Activated CD8-positive, alpha-beta memory T cell treated with anti-CD3 and anti-CD28 coated beads, Interleukin-2, amount 10 ng/mL, durations not matched to agents 7 days and 5 days (primary cell): ENCODE measurements around the gene ACOX1. TPM values are rescaled to one million over a fixed set of nuclear protein-coding genes. Genes with fewer than 3 reads are reported as not detected.

Experiments
- ATAC-seq: fragments of 150-1000 bp; cut with Tn5 transposase; one replicate; pipeline ENCODE4 v1.10.0; 2021; ENCODE audit warnings: moderate library complexity
- CTCF ChIA-PET: fragments of 350-600 bp; sonication (Branson Sonifier 250); formaldehyde crosslinking; loops from one replicate; lab custom pipeline; 2021; ENCODE audit warnings: antibody characterized with exemption; lab: Charles Lee
- DNase-seq: peaks from one replicate; pipeline ENCODE4 v3.0.0-alpha.2; 2020
- H3K27ac Mint-ChIP-seq: one replicate; pipeline ENCODE4 v1.8.0; 2021; ENCODE audit warnings: mild to moderate bottlenecking, mixed read lengths
- H3K27me3 Mint-ChIP-seq: one replicate; pipeline ENCODE4 v1.8.0; 2021; ENCODE audit warnings: mixed read lengths
- H3K36me3 Mint-ChIP-seq: one replicate; pipeline ENCODE4 v1.8.0; 2021; ENCODE audit warnings: mild to moderate bottlenecking, mixed read lengths
- H3K4me1 Mint-ChIP-seq: one replicate; pipeline ENCODE4 v1.8.0; 2021; ENCODE audit warnings: mixed read lengths
- H3K4me3 Mint-ChIP-seq: one replicate; pipeline ENCODE4 v1.8.0; 2021; ENCODE audit warnings: mild to moderate bottlenecking, moderate library complexity, mixed read lengths
- H3K9me3 Mint-ChIP-seq: one replicate; pipeline ENCODE4 v1.8.0; 2022; ENCODE audit warnings: low read depth, mixed read lengths
- total RNA-seq, 2 experiments: library from RNA; stranded (reverse); gene quantifications; one replicate each; pipeline ENCODE4 v1.2.3, GENCODE V29; 2021

ACOX1 gene
- total RNA-seq, 2 experiments from 2014 or later: 28.8 to 33.8 TPM

- no peak overlapping the region for H3K4me3 Mint-ChIP-seq
- no peaks in the 10 kb centered on the region for H3K27me3 Mint-ChIP-seq
- CTCF ChIA-PET: interaction anchor here (1.0 to 9.9 kb wide), 5 partner anchors 10 to 91 kb away, joined by 3 to 135 read pairs (median 6); partner anchors contain the start of gene CDK3
- no peaks in the 10 kb centered on the region for H3K36me3 Mint-ChIP-seq
- peaks cover 6% of the 10 kb centered on the region for H3K4me1 Mint-ChIP-seq
- no peak for DNase-seq
- ATAC-seq: no peak
- H3K27ac Mint-ChIP-seq: no peak overlapping the region
- no peaks in the 10 kb centered on the region for H3K9me3 Mint-ChIP-seq
Observed at GRCh38 chr17:76017481-76018339, 38.7 kb upstream of the ACOX1 start.

GRCh38 chr17:76014925-76015261 is 35.9 kb upstream of the ACOX1 start:
- Mint-ChIP-seq H3K36me3 (no peaks in the 10 kb centered on the region), H3K27ac (no peak overlapping the region), H3K9me3 (no peaks in the 10 kb centered on the region), H3K27me3 (no peaks in the 10 kb centered on the region), H3K4me3 (no peak overlapping the region), H3K4me1 (peaks cover 6% of the 10 kb centered on the region)
- ATAC-seq: no peak
- CTCF ChIA-PET: interaction anchor here (0.7 to 9.9 kb wide), 56 partner anchors 14 to 383 kb away, joined by 3 to 135 read pairs (median 5); partner anchors contain the start of genes CDK3, EXOC7, FOXJ1 and PRPSAP1
- no peak for DNase-seq

GRCh38 chr17:76014100-76014924 is 35.3 kb upstream of the ACOX1 start:
- peaks cover 4% of the 10 kb centered on the region for H3K4me1 Mint-ChIP-seq
- H3K9me3 Mint-ChIP-seq: no peaks in the 10 kb centered on the region
- DNase-seq: peak; percentile 85
- peak; percentile 98 for ATAC-seq
- H3K36me3 Mint-ChIP-seq: no peaks in the 10 kb centered on the region
- no peaks in the 10 kb centered on the region for H3K27me3 Mint-ChIP-seq
- H3K4me3 Mint-ChIP-seq: no peak overlapping the region
- CTCF ChIA-PET: interaction anchor here (0.6 to 9.9 kb wide), 79 partner anchors 14 to 598 kb away, joined by 3 to 135 read pairs (median 5); partner anchors contain the start of genes CDK3, EXOC7, FOXJ1 and PRPSAP1
- no peak overlapping the region for H3K27ac Mint-ChIP-seq

DNA sequence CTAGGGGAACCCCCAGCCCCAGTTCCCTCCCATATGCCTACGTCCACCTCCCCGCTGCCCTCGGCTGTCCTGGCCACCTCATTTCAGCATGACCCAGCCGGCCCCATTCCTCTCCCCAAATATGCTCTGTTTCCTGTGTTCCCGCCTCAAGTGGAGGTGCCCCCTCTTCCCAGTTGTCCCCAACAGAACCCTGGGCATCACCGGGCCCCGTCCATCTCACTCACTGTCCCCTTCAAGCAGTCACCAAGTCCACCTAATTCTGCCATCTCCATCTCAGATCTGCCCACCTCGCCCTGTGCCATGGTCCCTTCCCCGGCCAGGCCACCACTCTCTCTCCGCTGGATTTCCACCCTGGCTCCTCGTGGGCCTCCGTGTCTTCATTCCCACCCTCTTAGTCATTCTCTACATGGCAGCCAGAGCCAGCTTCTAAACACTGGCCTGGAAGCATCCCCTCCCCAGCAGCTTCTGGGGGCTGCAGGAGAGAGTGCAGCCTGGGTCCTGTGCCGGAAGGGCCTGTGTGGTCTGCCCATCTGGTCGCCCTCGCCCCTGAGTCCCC is 34.5 kb upstream of the ACOX1 start:
- ATAC-seq (no peak), DNase-seq (no peak)
- H3K27me3 Mint-ChIP-seq: no peaks in the 10 kb centered on the region
- H3K36me3 Mint-ChIP-seq: no peaks in the 10 kb centered on the region
- no peaks in the 10 kb centered on the region for H3K9me3 Mint-ChIP-seq
- H3K4me1 Mint-ChIP-seq: peaks cover 4% of the 10 kb centered on the region
- H3K27ac Mint-ChIP-seq: no peak overlapping the region
- H3K4me3 Mint-ChIP-seq: no peak overlapping the region
- CTCF ChIA-PET: interaction anchor here (0.6 to 9.9 kb wide), 58 partner anchors 13 to 599 kb away, joined by 3 to 135 read pairs (median 5); partner anchors contain the start of genes CDK3, EXOC7, FOXJ1 and PRPSAP1

- ATAC-seq (no peak), DNase-seq (no peak)
- Mint-ChIP-seq H3K9me3 (no peaks in the 10 kb centered on the region), H3K27me3 (no peaks in the 10 kb centered on the region), H3K36me3 (no peaks in the 10 kb centered on the region), H3K27ac (no peak overlapping the region), H3K4me3 (no peak overlapping the region), H3K4me1 (peaks cover 4% of the 10 kb centered on the region)
- CTCF ChIA-PET: interaction anchor here (0.9 to 9.9 kb wide), 10 partner anchors 11 to 329 kb away, joined by 3 to 135 read pairs (median 9); partner anchors contain the start of genes CDK3, EXOC7 and MRPL38
Observed at GRCh38 chr17:76011951-76012350, 33.0 kb upstream of the ACOX1 start.

- Mint-ChIP-seq H3K4me3 (no peak overlapping the region), H3K27ac (no peak overlapping the region), H3K9me3 (no peaks in the 10 kb centered on the region), H3K27me3 (no peaks in the 10 kb centered on the region), H3K36me3 (no peaks in the 10 kb centered on the region), H3K4me1 (peaks cover 4% of the 10 kb centered on the region)
- CTCF ChIA-PET: interaction anchor here (1.0 to 4.9 kb wide), 10 partner anchors 9 to 292 kb away, joined by 3 to 29 read pairs (median 5); partner anchors contain the start of genes CDK3, EXOC7 and MRPL38
- no peak for DNase-seq
- ATAC-seq: no peak
Observed at GRCh38 chr17:76009969-76010661, 31.1 kb upstream of the ACOX1 start.

- no peaks in the 10 kb centered on the region for H3K27me3 Mint-ChIP-seq
- CTCF ChIA-PET: interaction anchor here (1.0 to 4.9 kb wide), 7 partner anchors 9 to 289 kb away, joined by 4 to 29 read pairs (median 12); partner anchors contain the start of genes CDK3, EXOC7 and MRPL38
Observed at GRCh38 chr17:76009447-76009846, 30.5 kb upstream of the ACOX1 start.

DNA sequence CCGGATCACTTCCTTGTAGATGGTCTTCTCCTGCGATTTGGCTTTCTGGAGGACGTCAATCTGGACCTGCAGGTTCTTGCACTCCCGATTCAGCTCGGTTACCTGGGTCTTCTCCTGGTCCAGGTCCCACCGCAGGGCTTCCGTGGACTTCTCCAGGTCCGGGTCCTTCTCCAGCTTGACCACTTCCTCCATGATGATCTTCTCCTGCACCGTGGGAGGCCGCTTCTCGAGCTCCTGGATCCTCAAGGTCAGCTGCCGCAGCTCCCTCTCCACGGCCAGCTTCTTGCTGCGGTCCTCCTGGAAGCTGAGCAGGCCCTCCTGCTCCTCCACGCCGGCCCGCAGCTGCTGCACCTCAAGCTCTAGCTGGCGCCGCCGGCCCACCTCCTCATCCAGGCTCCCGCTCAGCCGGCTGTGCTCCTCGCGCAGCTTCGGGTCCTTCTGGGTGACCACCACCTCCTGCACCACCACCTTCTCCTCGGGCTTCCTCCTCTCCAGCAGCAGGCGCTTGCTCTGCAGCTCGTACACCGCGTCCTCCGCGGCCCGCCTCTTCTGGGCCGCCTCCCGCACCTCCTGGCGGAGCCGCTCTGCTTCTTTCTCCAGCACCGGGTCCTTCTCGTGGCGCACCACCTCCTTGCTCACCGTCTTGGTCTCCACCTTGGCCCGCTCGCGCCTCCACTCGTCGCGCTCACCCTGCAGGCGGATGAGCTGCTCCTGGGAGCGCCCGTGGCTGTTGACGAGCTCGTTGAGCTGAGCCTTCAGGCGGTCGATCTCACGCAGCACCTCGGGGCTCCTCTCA is 29.9 kb upstream of the ACOX1 start:
- H3K9me3 Mint-ChIP-seq: no peaks in the 10 kb centered on the region
- ATAC-seq: no peak
- no peaks in the 10 kb centered on the region for H3K36me3 Mint-ChIP-seq
- no peak for DNase-seq
- H3K4me1 Mint-ChIP-seq: no peaks in the 10 kb centered on the region
- no peaks in the 10 kb centered on the region for H3K27me3 Mint-ChIP-seq
- H3K4me3 Mint-ChIP-seq: no peak overlapping the region
- CTCF ChIA-PET: interaction anchor here (0.5 to 4.9 kb wide), 11 partner anchors 8 to 290 kb away, joined by 3 to 29 read pairs (median 5); partner anchors contain the start of genes ACOX1, CDK3, MRPL38 and TEN1
- no peak overlapping the region for H3K27ac Mint-ChIP-seq

More at GRCh38 chr17:76009447-76009846, 30.5 kb upstream of the ACOX1 start:
- Mint-ChIP-seq H3K4me1 (peaks cover 4% of the 10 kb centered on the region), H3K9me3 (no peaks in the 10 kb centered on the region), H3K36me3 (no peaks in the 10 kb centered on the region), H3K4me3 (no peak overlapping the region), H3K27ac (no peak overlapping the region)
- DNase-seq (no peak), ATAC-seq (no peak)

DNA sequence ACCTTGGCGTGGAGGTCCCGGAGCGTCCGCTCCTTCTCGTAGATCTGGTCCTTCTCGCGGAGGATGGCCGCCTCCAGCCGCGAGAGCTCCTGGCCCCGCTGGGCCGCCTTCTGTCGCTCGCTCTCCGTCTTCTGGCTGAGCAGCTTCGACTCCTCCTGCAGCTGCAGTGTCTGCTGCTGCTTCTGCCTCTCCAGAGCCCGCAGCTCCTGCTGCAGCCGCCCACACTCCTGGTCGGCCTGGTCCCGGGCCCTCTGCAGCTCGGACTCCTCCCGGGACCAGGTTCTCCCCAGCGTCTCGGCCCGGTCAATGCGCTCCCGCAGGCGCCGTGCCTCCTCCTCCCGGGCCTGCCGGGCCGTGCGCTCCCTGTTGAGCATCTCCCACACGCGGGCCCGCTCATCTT is 29.2 kb upstream of the ACOX1 start:
- Mint-ChIP-seq H3K9me3 (no peaks in the 10 kb centered on the region), H3K27me3 (no peaks in the 10 kb centered on the region), H3K4me1 (no peaks in the 10 kb centered on the region), H3K27ac (no peak overlapping the region), H3K4me3 (no peak overlapping the region), H3K36me3 (no peaks in the 10 kb centered on the region)
- ATAC-seq: no peak
- CTCF ChIA-PET: interaction anchor here (0.5 to 4.9 kb wide), 10 partner anchors 9 to 167 kb away, joined by 3 to 29 read pairs (median 4); partner anchors contain the start of genes ACOX1, MRPL38 and TEN1
- DNase-seq: no peak

GRCh38 chr17:76007850-76008165 is 28.8 kb upstream of the ACOX1 start:
- DNase-seq: no peak
- no peak overlapping the region for H3K4me3 Mint-ChIP-seq
- CTCF ChIA-PET: interaction anchor here (0.8 to 4.9 kb wide), 7 partner anchors 10 to 168 kb away, joined by 3 to 29 read pairs (median 4); partner anchors contain the start of genes ACOX1, MRPL38 and TEN1
- no peaks in the 10 kb centered on the region for H3K27me3 Mint-ChIP-seq
- H3K9me3 Mint-ChIP-seq: no peaks in the 10 kb centered on the region
- ATAC-seq: no peak
- H3K36me3 Mint-ChIP-seq: no peaks in the 10 kb centered on the region
- H3K4me1 Mint-ChIP-seq: no peaks in the 10 kb centered on the region
- no peak overlapping the region for H3K27ac Mint-ChIP-seq

GRCh38 chr17:76007131-76007849 is 28.3 kb upstream of the ACOX1 start:
- Mint-ChIP-seq H3K27ac (no peak overlapping the region), H3K4me1 (no peaks in the 10 kb centered on the region), H3K36me3 (no peaks in the 10 kb centered on the region), H3K9me3 (no peaks in the 10 kb centered on the region), H3K27me3 (no peaks in the 10 kb centered on the region), H3K4me3 (no peak overlapping the region)
- ATAC-seq (no peak), DNase-seq (no peak)
- CTCF ChIA-PET: interaction anchor here (0.8 to 13.4 kb wide), 8 partner anchors 9 to 168 kb away, joined by 3 to 135 read pairs (median 4); partner anchors contain the start of genes ACOX1, MRPL38 and TEN1
